HG03108 (cell line): ENCODE data around the gene RTN4RL2.

Experiments
- ATAC-seq: cut with Tn5 transposase; IDR thresholded peaks from one replicate; pipeline ENCODE4 v1.9.1; 2021; ENCODE audit warnings: moderate library complexity; ENCODE audit not compliant: unreplicated experiment

The RTN4RL2 gene

GRCh38 chr11:57516061-57516443, 55.7 kb downstream of the RTN4RL2 start:
- no peak for ATAC-seq

- no peak for ATAC-seq
These were observed 60.8 kb downstream of the RTN4RL2 start for GRCh38 chr11:57521116-57521515.

- ATAC-seq, result no peak
These were observed 63.1 kb downstream of the RTN4RL2 start for GRCh38 chr11:57523419-57523818.
